ENCODE data around the gene IGF1. TPM values are rescaled to one million over a fixed set of nuclear protein-coding genes. Genes with fewer than 3 reads are reported as not detected.

IGF1 gene
- total RNA-seq, 1 experiment from 2014 or later = 0.42 TPM

DNA sequence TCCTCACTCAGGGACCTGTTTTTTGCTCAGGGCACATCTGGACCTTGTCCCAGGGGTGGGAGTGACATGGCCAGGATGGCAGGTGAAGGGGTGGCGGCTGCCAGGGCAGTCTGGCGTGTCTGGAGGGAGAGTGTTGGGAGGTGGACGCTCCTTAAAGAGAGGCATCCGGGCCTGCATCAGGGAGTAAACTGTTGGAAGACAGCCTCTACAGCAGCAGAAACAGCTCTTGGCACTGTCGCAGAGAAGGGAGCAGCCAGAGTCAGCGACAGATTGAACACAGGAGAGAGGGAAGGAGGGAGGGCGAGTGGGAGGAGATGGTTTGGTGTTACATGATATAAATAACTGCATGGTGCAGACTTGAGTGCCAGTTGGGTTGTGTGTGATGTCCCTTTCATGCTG, 52.8 kb downstream of the IGF1 start:
- ATAC-seq = no peak
- no peaks in the 10 kb centered on the region for H3K4me1 ChIP-seq (ENCODE audit: control insufficient read depth in 1 of 2, insufficient read depth in 2 of 2, low read length in 2 of 2)
- H3K9me2 ChIP-seq (ENCODE audit: insufficient read depth) = no peaks in the 10 kb centered on the region
- H3K36me3 ChIP-seq (ENCODE audit: control insufficient read depth in 1 of 2, insufficient read depth in 2 of 2, low read length in 2 of 2) = no peaks in the 10 kb centered on the region
- no peaks in the 10 kb centered on the region for H3K9me3 ChIP-seq (ENCODE audit: control insufficient read depth in 1 of 2, insufficient read depth in 1 of 2, low read depth in 1 of 2, low read length in 2 of 2)
- ChIA-PET RAD21 (ENCODE audit: low non-redundant PET in 1 of 2, low total read pairs in 2 of 2, uncharacterized antibody in 2 of 2, unreplicated experiment in 2 of 2) (no interaction called here), CTCF (no interaction called here), POLR2A (no interaction called here)
- no peak overlapping the region for H3K9ac ChIP-seq (ENCODE audit: low read length)
- H4K20me1 ChIP-seq (ENCODE audit: insufficient read depth) = no peaks in the 10 kb centered on the region
- H3K27me3 ChIP-seq (ENCODE audit: insufficient read depth, low read length) = no peaks in the 10 kb centered on the region
- no peak overlapping the region for H3K4me3 ChIP-seq (replicated peaks in 1 of 2; ENCODE audit: low read depth in 1 of 2, low read length in 2 of 2)
- BruUV-seq (replicated peaks) = no TSS peak
- no peak for TF ChIP-seq FOSL1 (IDR thresholded peaks at IDR 0.05; ENCODE audit: low read depth)
- intact Hi-C loops (cut with micrococcal nuclease) = no loop called here
- no peak overlapping the region for H3K27ac ChIP-seq (ENCODE audit: low read depth, low read length)
- DNase-seq (ENCODE audit: low read depth, low spot score) = no peak
- no peaks in the 10 kb centered on the region for H3K79me2 ChIP-seq (ENCODE audit: insufficient read depth, low read length)
- H3K4me2 ChIP-seq (ENCODE audit: low read length) = no peak overlapping the region
- no peak overlapping the region for H2AFZ ChIP-seq (ENCODE audit: low read depth, low read length, poor library complexity, severe bottlenecking)

DNA sequence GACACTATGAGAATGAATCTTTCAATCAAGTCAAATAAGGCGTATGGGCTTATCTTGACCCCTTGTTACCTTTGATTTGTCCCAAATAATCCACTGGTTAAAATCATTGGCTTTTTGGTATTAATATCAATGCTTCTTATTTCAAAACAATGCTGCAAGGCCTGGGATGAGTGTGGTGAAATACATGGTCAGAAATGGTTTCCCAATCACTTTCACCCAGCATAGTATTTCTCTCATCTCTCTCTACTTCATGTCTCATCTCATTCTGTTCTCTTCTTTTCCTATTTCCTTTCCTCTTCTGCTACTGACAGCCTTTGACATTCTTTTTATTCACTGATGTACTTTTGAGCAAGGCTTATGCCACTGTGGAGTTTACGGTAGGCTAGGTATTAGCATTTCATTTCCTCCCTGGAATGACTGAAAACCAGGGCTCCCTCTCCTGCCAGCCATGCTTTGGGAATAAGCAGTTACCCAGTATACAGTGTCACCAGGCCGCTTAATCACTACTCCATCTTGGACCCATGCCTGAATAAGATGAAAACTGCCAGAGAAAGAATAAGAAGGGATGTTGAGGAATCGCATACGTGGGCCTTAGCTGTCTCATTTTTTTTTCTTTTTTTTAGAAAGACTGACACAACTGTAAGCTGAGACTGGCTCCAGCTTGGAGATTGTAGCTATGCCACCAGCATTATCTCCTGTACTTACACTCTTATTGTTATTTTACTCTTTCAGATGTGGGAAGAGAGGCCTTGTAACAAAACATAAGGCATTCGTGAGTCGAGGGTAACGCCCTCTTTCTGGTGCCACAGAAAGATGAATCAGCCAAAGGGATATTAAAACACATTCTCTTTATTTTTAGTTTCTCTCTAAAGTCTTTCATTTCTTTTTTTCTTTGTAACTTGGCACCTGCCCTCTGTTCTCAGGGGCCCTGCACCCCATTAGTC, 53.5 kb downstream of the IGF1 start:
- Histone ChIP-seq H3K27ac (ENCODE audit: low read depth, low read length) (no peak overlapping the region), H3K9ac (ENCODE audit: low read length) (no peak overlapping the region), H3K4me1 (ENCODE audit: control insufficient read depth in 1 of 2, insufficient read depth in 2 of 2, low read length in 2 of 2) (no peaks in the 10 kb centered on the region), H3K79me2 (ENCODE audit: insufficient read depth, low read length) (no peaks in the 10 kb centered on the region), H4K20me1 (ENCODE audit: insufficient read depth) (no peaks in the 10 kb centered on the region), H3K9me3 (ENCODE audit: control insufficient read depth in 1 of 2, insufficient read depth in 1 of 2, low read depth in 1 of 2, low read length in 2 of 2) (no peaks in the 10 kb centered on the region), H3K4me2 (ENCODE audit: low read length) (no peak overlapping the region), H3K27me3 (ENCODE audit: insufficient read depth, low read length) (no peaks in the 10 kb centered on the region), H3K4me3 (replicated peaks in 1 of 2; ENCODE audit: low read depth in 1 of 2, low read length in 2 of 2) (no peak overlapping the region), H3K9me2 (ENCODE audit: insufficient read depth) (no peaks in the 10 kb centered on the region), H2AFZ (ENCODE audit: low read depth, low read length, poor library complexity, severe bottlenecking) (no peak overlapping the region), H3K36me3 (ENCODE audit: control insufficient read depth in 1 of 2, insufficient read depth in 2 of 2, low read length in 2 of 2) (no peaks in the 10 kb centered on the region)
- RAD21 ChIA-PET (ENCODE audit: low non-redundant PET in 1 of 2, low total read pairs in 2 of 2, uncharacterized antibody in 2 of 2, unreplicated experiment in 2 of 2) = no interaction called here
- BruUV-seq (replicated peaks) = no TSS peak
- TF ChIP-seq ZFX (IDR thresholded peaks at IDR 0.05) (no peak), ZNF274 (IDR thresholded peaks at IDR 0.05; ENCODE audit: low read depth, low read length) (no peak), POLR2A (IDR thresholded peaks at IDR 0.05; ENCODE audit: borderline replicate concordance, extremely low read depth, insufficient read depth, insufficient read length) (no peak), TCF7L2 (IDR thresholded peaks at IDR 0.05; ENCODE audit: borderline replicate concordance, extremely low read depth, insufficient read depth, insufficient read length) (no peak), EZH2 (IDR thresholded peaks at IDR 0.05) (no peak), FOSL1 (IDR thresholded peaks at IDR 0.05; ENCODE audit: low read depth) (no peak), CBX3 (IDR thresholded peaks at IDR 0.05; ENCODE audit: low read depth) (no peak), SP1 (IDR thresholded peaks at IDR 0.05; ENCODE audit: low read depth) (no peak), EZH2phosphoT487 (IDR thresholded peaks at IDR 0.05; ENCODE audit: borderline replicate concordance) (no peak), ELF1 (IDR thresholded peaks at IDR 0.05; ENCODE audit: borderline replicate concordance, low read depth) (no peak)
- TF ChIP-seq, protein P1, sequence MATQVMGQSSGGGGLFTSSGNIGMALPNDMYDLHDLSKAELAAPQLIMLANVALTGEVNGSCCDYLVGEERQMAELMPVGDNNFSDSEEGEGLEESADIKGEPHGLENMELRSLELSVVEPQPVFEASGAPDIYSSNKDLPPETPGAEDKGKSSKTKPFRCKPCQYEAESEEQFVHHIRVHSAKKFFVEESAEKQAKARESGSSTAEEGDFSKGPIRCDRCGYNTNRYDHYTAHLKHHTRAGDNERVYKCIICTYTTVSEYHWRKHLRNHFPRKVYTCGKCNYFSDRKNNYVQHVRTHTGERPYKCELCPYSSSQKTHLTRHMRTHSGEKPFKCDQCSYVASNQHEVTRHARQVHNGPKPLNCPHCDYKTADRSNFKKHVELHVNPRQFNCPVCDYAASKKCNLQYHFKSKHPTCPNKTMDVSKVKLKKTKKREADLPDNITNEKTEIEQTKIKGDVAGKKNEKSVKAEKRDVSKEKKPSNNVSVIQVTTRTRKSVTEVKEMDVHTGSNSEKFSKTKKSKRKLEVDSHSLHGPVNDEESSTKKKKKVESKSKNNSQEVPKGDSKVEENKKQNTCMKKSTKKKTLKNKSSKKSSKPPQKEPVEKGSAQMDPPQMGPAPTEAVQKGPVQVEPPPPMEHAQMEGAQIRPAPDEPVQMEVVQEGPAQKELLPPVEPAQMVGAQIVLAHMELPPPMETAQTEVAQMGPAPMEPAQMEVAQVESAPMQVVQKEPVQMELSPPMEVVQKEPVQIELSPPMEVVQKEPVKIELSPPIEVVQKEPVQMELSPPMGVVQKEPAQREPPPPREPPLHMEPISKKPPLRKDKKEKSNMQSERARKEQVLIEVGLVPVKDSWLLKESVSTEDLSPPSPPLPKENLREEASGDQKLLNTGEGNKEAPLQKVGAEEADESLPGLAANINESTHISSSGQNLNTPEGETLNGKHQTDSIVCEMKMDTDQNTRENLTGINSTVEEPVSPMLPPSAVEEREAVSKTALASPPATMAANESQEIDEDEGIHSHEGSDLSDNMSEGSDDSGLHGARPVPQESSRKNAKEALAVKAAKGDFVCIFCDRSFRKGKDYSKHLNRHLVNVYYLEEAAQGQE (IDR thresholded peaks at IDR 0.05; ENCODE audit: low read depth) = no peak
- no peak for DNase-seq (ENCODE audit: low read depth, low spot score)
- intact Hi-C loops (cut with micrococcal nuclease) = no loop called here
- ATAC-seq = no peak
- CTCF ChIA-PET = no interaction called here
- POLR2A ChIA-PET = no interaction called here
